K562 (cell line): ENCODE results near the gene CYP2W1. TPM values are rescaled to one million over a fixed set of nuclear protein-coding genes. Genes with fewer than 3 reads are reported as not detected.

Experiments used
- ATAC-seq: fragments of 200-7000 bp; cut with Tn5 transposase; 3 replicates; pipeline ENCODE4 v1.9.1; 2020; ENCODE audit warnings: moderate library complexity
- BruUV-seq: library from RNA; stranded (reverse); fragments of 400-500 nt; replicated peaks from 2 replicates; lab custom pipeline; 2021; lab: Mats Ljungman, UMichigan
- CTCF ChIA-PET: fragments of 300-600 bp; formaldehyde crosslinking; extraction: SDS; loops from one replicate; lab custom pipeline; 2021; ENCODE audit warnings: low intra/inter-chr PET ratio; lab: Yijun Ruan, JAX
- POLR2A ChIA-PET: fragments of 300-600, 350-650 bp; sonication (Branson Sonifier 250); formaldehyde crosslinking; extraction: SDS; loops from one replicate; lab custom pipeline; 2021; ENCODE audit warnings: antibody characterized with exemption, inconsistent platforms; lab: Yijun Ruan, JAX
- DNase-seq, 4 experiments: peaks; one replicate each; pipeline versions ENCODE4 v3.0.0 to v3.0.0-alpha.2; 2011 to 2018; ENCODE audit warnings: low spot score in 3 of 4, mixed read lengths in 3 of 4; ENCODE audit errors: extremely low read depth in 1 of 4
- FAIRE-seq: peaks from 2 replicates; lab custom pipeline; 2011; peaks lifted over from hg19 to GRCh38; lab: Jason Lieb, UNC
- H2AFZ ChIP-seq: 2 replicates; pipeline ENCODE4 v1.6.0; 2011; ENCODE audit warnings: low read depth, low read length, control low read depth, inconsistent platforms
- H3K27ac ChIP-seq: fragments of 200-600 bp; 3 replicates; pipeline ENCODE4 v1.8.0; 2011; ENCODE audit warnings: low read depth, mild to moderate bottlenecking, control low read depth, inconsistent platforms, low read length, moderate library complexity, mixed read lengths; ENCODE audit errors: extremely low read depth
- H3K27me3 ChIP-seq, 2 experiments: fragments of 300-600 bp in 1 of 2; 2 replicates in 1 of 2; 3 replicates in 1 of 2; pipeline versions ENCODE4 v1.6.0 to v1.8.0; 2011; ENCODE audit warnings: inconsistent platforms in 2 of 2, low read length in 2 of 2, mild to moderate bottlenecking in 1 of 2, mixed read lengths in 1 of 2, moderate library complexity in 1 of 2; ENCODE audit not compliant: control insufficient read depth in 2 of 2, insufficient read depth in 2 of 2
- H3K36me3 ChIP-seq: fragments of 300-600 bp; 3 replicates; pipeline ENCODE4 v1.8.0; 2011; ENCODE audit warnings: mild to moderate bottlenecking, low read length, inconsistent platforms; ENCODE audit not compliant: control insufficient read depth, insufficient read depth
- H3K4me1 ChIP-seq, 2 experiments: fragments of 200-600 bp in 1 of 2; replicated peaks in 1 of 2; 2 replicates in 1 of 2; 3 replicates in 1 of 2; pipeline versions ENCODE4 v1.5.1 to v1.8.0; 2011; ENCODE audit warnings: inconsistent platforms in 2 of 2, low read length in 2 of 2, mild to moderate bottlenecking in 1 of 2, mixed read lengths in 1 of 2, moderate library complexity in 1 of 2; ENCODE audit not compliant: control insufficient read depth in 2 of 2, insufficient read depth in 2 of 2
- H3K4me2 ChIP-seq: 2 replicates; pipeline ENCODE4 v1.6.1; 2011; ENCODE audit warnings: low read length, control low read depth, inconsistent platforms, mixed read lengths; ENCODE audit not compliant: insufficient read depth
- H3K4me3 ChIP-seq: fragments of 200-600 bp; sonication (generic), shearing (Covaris generic); 2 replicates; pipeline ENCODE4 v1.5.1; 2016; ENCODE audit warnings: control low read depth, inconsistent platforms
- H3K79me2 ChIP-seq: fragments of 200-600 bp; 3 replicates; pipeline ENCODE4 v1.8.0; 2011; ENCODE audit warnings: low read length, inconsistent platforms; ENCODE audit not compliant: control insufficient read depth, insufficient read depth
- H3K9ac ChIP-seq, 2 experiments: 2 replicates each; pipeline versions ENCODE4 v1.6.0 to v1.6.1; 2011; ENCODE audit warnings: low read depth in 2 of 2, low read length in 2 of 2, control low read depth in 1 of 2, inconsistent platforms in 1 of 2, mild to moderate bottlenecking in 1 of 2, mixed read lengths in 1 of 2; ENCODE audit not compliant: insufficient read depth in 1 of 2
- H3K9me1 ChIP-seq: one replicate; pipeline ENCODE4 v1.6.0; 2011; ENCODE audit warnings: inconsistent platforms, mild to moderate bottlenecking, low read length, moderate library complexity; ENCODE audit not compliant: control insufficient read depth, insufficient read depth
- H3K9me3 ChIP-seq: replicated peaks from 2 replicates; pipeline ENCODE4 v1.5.1; 2011; ENCODE audit warnings: low read depth, low read length, inconsistent platforms; ENCODE audit not compliant: control insufficient read depth, insufficient read depth
- H4K20me1 ChIP-seq: replicated peaks from 2 replicates; pipeline ENCODE4 v1.6.1; 2011; ENCODE audit warnings: low read length, inconsistent platforms, mixed read lengths; ENCODE audit not compliant: control insufficient read depth, insufficient read depth
- POLR2AphosphoS5 ChIP-seq: IDR thresholded peaks from 2 replicates; pipeline ENCODE4 v1.6.1; 2011; ENCODE audit warnings: mild to moderate bottlenecking, low read depth, low read length, moderate library complexity; ENCODE audit not compliant: control insufficient read depth, insufficient read depth
- PRMT5 ChIP-seq: sonication (generic); formaldehyde crosslinking; IDR thresholded peaks from 2 replicates; pipeline ENCODE4 v1.5.0; 2020; ENCODE audit warnings: missing genetic modification reagents
- RBM17 ChIP-seq: fragments of 200-400 bp; formaldehyde crosslinking; IDR thresholded peaks from 2 replicates; pipeline ENCODE4 v1.6.1; 2017; ENCODE audit warnings: low read depth, mild to moderate bottlenecking, low read length, borderline replicate concordance
- SP2 ChIP-seq: IDR thresholded peaks from 2 replicates; pipeline ENCODE4 v1.6.1; 2011; ENCODE audit warnings: mild to moderate bottlenecking, low read depth, low read length, moderate library complexity; ENCODE audit not compliant: poor library complexity, severe bottlenecking; ENCODE audit errors: extremely low read depth
- ZBTB7A ChIP-seq: IDR thresholded peaks from 2 replicates; pipeline ENCODE4 v1.6.1; 2011; ENCODE audit warnings: low read depth, mild to moderate bottlenecking, low read length, moderate library complexity, borderline replicate concordance; ENCODE audit not compliant: control insufficient read depth
- ZNF408 ChIP-seq: fragments of 250-450 bp; sonication (Bioruptor Pico); IDR thresholded peaks from 2 replicates; pipeline ENCODE4 v1.4.0; 2020; ENCODE audit warnings: low read depth, mild to moderate bottlenecking, moderate library complexity
- WGBS: fragments of 100-300 bp; shearing (Covaris generic); methylation state at CpG from one replicate; pipeline ENCODE4 v1.1.6; 2016; ENCODE audit warnings: low coverage, mixed read lengths; ENCODE audit not compliant: insufficient coverage; ENCODE audit errors: missing lambda C conversion rate; 5-methylcytosine and 5-hydroxymethylcytosine counted together
- in situ Hi-C: fragments of 300-500 bp; cut with MboI; formaldehyde crosslinking; loops from 4 replicates; pipeline ENCODE4 v1.15.0; 2018; ENCODE audit warnings: inconsistent platforms, mixed read lengths
- intact Hi-C: fragments of 100-400 bp; cut with micrococcal nuclease; formaldehyde crosslinking; loops from 2 replicates; pipeline ENCODE4 v1.14.2; 2022
- polyA plus RNA-seq, 8 experiments: library from polyadenylated mRNA; depleted of rRNA in 4 of 8; stranded (reverse) in 5 of 8; unstranded in 3 of 8; fragments of >200 nt; fragmentation: Nextera tagmentation in 2 of 8; fragmentation: Illumina TruSeq in 1 of 8; extraction: Ambion mirVana in 2 of 8; extraction: Trizol in 1 of 8; gene quantifications; 2 replicates each; pipeline versions ENCODE4 v1.2.1 to v1.2.3, GENCODE V29; 2011 to 2014; ENCODE audit warnings: inconsistent platforms in 1 of 8, missing spikeins in 1 of 8
- total RNA-seq, 7 experiments: library from RNA; depleted of rRNA in 6 of 7; stranded (reverse); fragments of >200 nt in 6 of 7; fragmentation: Illumina TruSeq in 2 of 7; extraction: Trizol in 2 of 7; gene quantifications; 2 replicates each; pipeline versions ENCODE4 v1.2.1 to v1.2.3, GENCODE V29; 2011 to 2021; ENCODE audit warnings: low replicate concordance in 1 of 7

The CYP2W1 gene
- total and polyA plus RNA-seq, 9 of the 15 experiments (the other 6 are each of a cell fraction or from before 2014, with no cell fraction given): not detected

DNA sequence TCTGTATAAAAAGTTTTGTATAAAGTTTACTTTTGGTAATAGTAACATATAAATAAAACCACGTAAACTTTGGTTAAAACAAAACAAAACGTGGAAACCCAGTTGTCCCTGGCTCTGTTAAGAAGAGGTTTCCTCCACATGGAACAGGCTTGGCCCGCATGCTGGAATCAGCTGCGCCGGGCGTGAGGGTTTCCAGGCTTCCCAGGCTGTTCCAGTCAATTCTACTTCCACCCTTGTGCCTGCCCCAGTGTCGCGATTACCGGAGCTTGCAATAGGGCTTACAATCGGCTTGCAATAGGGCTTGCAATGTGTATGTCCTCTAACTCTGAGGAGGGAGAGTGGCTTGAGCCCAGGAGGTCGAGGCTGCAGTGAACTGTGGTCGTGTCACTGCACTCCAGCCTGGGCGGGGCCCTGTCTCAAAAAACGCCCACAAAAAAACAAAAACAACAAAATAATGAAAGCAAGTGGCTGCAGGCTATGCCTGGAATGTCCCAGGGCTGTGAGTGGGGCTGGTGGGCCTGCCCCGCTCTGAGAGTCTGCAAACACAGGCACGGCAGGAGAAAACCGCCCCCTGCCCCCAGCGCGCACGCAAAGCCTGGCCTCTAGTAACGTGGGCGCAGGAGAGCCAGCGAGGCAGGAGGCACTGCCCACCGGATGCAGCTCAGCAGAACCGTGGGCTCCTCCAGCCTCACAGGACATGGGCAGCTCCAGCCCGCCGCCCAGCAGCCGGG lies 16.3 kb downstream of the CYP2W1 start:
- Histone ChIP-seq H3K79me2 (no peaks in the 10 kb centered on the region), H3K4me3 (no peak overlapping the region), H3K36me3 (peaks cover 18% of the 10 kb centered on the region; the same call in 1 of the 3 replicates), H3K27me3 (no peaks in the 10 kb centered on the region), H3K9me1 (no peaks in the 10 kb centered on the region), H2AFZ (no peak overlapping the region), H3K4me1 (peaks cover 0 to 60% of the 10 kb centered on the region in 2 experiments; a peak in 2 of 5 replicates), H3K4me2 (no peak overlapping the region), H4K20me1 (no peaks in the 10 kb centered on the region), H3K27ac (no peak overlapping the region), H3K9ac (0 out of 4 replicates have a peak overlapping the region, but pooled peaks of 1 of the 2 experiments have one; percentile 5), H3K9me3 (no peaks in the 10 kb centered on the region)
- DNase-seq (no peak), FAIRE-seq (no peak), ATAC-seq (no peak)
- POLR2A ChIA-PET: interaction anchor here (0.9 kb wide), 1 partner anchor 24 kb away, joined by 3 read pairs; the partner anchor contains the start of gene COX19
- no TSS peak for BruUV-seq
- WGBS: 80% methylated on average over 21 of the region's 28 CpGs
- intact Hi-C loops: no loop called here
- in situ Hi-C loops: loop anchor here (5.0 to 25.0 kb wide), 2 partner anchors 63 to 163 kb away; partner anchors contain the start of gene ZFAND2A
- CTCF ChIA-PET: no interaction called here
- TF ChIP-seq POLR2AphosphoS5 (no peak), ZNF408 (no peak), SP2 (no peak), PRMT5 (CRISPR knock-in tag) (no peak), RBM17 (no peak), ZBTB7A (no peak)
